Keratinocyte (primary cell): ENCODE measurements around the gene ALAS2.

Experiments used
- EZH2 ChIP-seq: IDR thresholded peaks from one replicate; pipeline ENCODE4 v1.6.1; 2012; ENCODE audit warnings: inconsistent platforms, mild to moderate bottlenecking, low read length, moderate library complexity
- TF ChIP-seq, protein P1 (sequence below), 3 experiments: IDR thresholded peaks in 1 of 3; conservative IDR thresholded peaks in 1 of 3; optimal IDR thresholded peaks in 1 of 3; 2 replicates in 2 of 3; 3 replicates in 1 of 3; pipeline versions ENCODE3 to v1.5.1; 2011; ENCODE audit warnings: low read length in 3 of 3, mild to moderate bottlenecking in 3 of 3, moderate library complexity in 2 of 3, control low read depth in 1 of 3, inconsistent platforms in 1 of 3; ENCODE audit not compliant: insufficient read depth in 2 of 3; ENCODE audit errors: extremely low read depth in 1 of 3

DNA sequence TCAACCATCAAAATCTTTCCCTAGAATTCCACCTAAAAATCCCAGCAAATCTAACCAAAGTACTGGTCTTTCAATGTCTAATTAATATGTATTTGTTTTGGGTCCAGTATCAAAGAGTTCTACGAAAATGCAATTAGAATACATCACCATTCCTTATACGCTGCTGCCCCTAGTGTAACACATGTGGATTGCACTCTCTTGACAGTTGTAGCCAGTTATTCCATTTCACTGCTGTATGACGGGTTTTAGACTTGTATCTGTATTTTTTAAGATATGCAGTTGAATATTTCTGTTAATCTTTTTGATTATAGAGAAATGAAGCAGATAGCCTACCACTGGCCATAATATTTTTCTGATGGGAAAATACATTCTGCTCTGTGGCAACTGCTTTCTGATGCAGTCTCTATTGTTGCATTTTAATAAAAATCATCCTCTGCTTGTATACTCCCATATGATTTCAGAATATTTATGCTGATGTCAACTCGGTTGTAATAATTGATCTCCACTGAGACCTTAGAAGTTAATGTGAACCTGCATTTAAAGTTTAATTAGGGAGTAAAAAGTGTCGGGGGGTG lies 27.0 kb upstream of the ALAS2 start:
- TF ChIP-seq, protein P1, sequence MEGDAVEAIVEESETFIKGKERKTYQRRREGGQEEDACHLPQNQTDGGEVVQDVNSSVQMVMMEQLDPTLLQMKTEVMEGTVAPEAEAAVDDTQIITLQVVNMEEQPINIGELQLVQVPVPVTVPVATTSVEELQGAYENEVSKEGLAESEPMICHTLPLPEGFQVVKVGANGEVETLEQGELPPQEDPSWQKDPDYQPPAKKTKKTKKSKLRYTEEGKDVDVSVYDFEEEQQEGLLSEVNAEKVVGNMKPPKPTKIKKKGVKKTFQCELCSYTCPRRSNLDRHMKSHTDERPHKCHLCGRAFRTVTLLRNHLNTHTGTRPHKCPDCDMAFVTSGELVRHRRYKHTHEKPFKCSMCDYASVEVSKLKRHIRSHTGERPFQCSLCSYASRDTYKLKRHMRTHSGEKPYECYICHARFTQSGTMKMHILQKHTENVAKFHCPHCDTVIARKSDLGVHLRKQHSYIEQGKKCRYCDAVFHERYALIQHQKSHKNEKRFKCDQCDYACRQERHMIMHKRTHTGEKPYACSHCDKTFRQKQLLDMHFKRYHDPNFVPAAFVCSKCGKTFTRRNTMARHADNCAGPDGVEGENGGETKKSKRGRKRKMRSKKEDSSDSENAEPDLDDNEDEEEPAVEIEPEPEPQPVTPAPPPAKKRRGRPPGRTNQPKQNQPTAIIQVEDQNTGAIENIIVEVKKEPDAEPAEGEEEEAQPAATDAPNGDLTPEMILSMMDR (optimal IDR thresholded peaks at IDR 0.05 in 1 of 3, IDR thresholded peaks at IDR 0.05 in 1 of 3, conservative IDR thresholded peaks at IDR 0.05 in 1 of 3; ENCODE audit: extremely low read depth in 1 of 3, insufficient read depth in 2 of 3, low read length in 3 of 3), result peak; percentile 51 to 71 (median 70)
- no peak for TF ChIP-seq EZH2
